GM12874 (cell line): Measurements from ENCODE around the gene LPP.

Source experiments
- TF ChIP-seq, protein P1 (sequence below): IDR thresholded peaks from 2 replicates; pipeline ENCODE4 v1.5.1; 2011; ENCODE audit warnings: low read depth, mild to moderate bottlenecking, control low read depth, low read length, moderate library complexity; ENCODE audit not compliant: insufficient read depth

The LPP gene

DNA sequence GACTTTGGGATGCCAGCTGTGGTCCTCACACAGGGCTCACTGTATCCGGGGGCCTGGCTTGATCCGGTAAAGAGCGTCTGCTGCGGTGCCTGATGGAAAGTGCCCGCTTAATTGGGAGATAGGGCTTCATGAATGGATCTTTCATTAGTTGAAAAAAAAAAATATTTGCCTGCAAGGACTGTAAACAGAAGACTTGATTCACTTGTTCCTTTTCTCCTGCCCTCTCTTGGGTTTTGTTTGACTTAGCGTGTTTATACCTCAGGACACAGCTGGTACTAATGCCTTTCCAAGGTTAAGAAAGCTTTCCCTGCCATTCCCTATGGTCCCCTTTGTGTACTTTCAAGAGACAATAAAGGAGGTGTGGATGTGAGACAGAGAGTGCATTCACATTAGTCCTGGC lies 493.3 kb downstream of the LPP start:
- TF ChIP-seq, protein P1, sequence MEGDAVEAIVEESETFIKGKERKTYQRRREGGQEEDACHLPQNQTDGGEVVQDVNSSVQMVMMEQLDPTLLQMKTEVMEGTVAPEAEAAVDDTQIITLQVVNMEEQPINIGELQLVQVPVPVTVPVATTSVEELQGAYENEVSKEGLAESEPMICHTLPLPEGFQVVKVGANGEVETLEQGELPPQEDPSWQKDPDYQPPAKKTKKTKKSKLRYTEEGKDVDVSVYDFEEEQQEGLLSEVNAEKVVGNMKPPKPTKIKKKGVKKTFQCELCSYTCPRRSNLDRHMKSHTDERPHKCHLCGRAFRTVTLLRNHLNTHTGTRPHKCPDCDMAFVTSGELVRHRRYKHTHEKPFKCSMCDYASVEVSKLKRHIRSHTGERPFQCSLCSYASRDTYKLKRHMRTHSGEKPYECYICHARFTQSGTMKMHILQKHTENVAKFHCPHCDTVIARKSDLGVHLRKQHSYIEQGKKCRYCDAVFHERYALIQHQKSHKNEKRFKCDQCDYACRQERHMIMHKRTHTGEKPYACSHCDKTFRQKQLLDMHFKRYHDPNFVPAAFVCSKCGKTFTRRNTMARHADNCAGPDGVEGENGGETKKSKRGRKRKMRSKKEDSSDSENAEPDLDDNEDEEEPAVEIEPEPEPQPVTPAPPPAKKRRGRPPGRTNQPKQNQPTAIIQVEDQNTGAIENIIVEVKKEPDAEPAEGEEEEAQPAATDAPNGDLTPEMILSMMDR: no peak

GRCh38 chr3:188649521-188649920 lies 495.6 kb downstream of the LPP start:
- TF ChIP-seq, protein P1: no peak

- TF ChIP-seq, protein P1: no peak
Observed at GRCh38 chr3:188656196-188656982, 502.4 kb downstream of the LPP start.

DNA sequence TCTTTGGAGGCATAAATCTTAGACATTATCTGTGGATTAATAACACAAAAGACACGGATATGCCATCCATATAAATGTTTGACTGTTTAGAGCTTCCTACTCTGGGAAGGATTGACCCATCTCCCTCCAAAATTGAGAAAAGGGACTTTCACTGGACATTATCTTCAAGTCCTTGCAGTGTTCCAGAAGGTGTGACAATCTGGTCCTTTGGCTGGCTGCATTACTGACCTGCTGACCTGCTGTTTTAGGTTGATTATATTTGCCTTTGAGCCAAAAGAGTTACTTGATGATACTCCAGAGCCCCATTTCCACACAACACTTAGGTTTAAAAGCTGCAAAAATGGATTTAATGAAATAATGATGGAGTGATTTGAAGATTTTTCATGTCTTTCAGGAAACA lies 504.6 kb downstream of the LPP start:
- TF ChIP-seq, protein P1: no peak

DNA sequence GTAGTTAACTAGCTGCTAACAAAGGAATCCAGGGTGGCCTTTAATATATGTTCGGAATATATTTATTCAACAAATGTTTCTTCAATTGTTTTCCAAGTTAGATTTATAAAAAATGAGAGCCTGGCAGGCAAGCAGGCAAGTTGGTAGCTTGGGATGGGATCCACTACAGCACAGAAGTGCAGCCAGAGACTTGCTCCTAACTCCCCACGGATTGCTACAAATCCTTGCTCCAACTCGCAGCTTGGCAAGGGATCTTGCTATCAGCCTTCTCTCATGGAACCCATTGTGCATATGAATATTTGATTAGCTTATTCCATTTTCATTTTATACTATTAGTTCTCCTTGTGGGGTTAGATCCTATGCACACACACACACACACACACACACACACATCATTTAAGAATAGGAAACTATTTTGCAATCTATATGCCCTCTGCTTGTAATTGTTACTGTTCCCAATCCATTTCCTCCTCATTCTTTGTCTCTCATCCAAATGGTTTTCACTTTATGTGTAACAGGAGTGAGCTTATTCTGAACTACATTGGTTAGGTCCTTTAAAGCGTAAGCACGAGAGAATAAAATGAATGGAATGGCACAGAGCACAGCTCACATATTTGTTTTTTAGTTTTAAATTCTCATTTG lies 505.6 kb downstream of the LPP start:
- TF ChIP-seq, protein P1: no peak

GRCh38 chr3:188660415-188660814 lies 506.5 kb downstream of the LPP start:
- TF ChIP-seq, protein P1: no peak

- TF ChIP-seq, protein P1: no peak
Observed at GRCh38 chr3:188661806-188662205, 507.8 kb downstream of the LPP start.
